IPS-18a (cell line): Measurements from ENCODE around the gene PALM2AKAP2.

Source experiments
- H3K27ac ChIP-seq: one replicate; pipeline ENCODE4 v1.5.1; 2013; ENCODE audit warnings: low read length
- H3K27me3 ChIP-seq: one replicate; pipeline ENCODE4 v1.6.1; 2013; ENCODE audit warnings: mild to moderate bottlenecking, low read length; ENCODE audit not compliant: control insufficient read depth, insufficient read depth
- H3K36me3 ChIP-seq: one replicate; pipeline ENCODE4 v1.6.1; 2013; ENCODE audit warnings: low read depth, low read length; ENCODE audit not compliant: control insufficient read depth
- H3K4me1 ChIP-seq: one replicate; pipeline ENCODE4 v1.6.1; 2013; ENCODE audit warnings: low read depth, low read length; ENCODE audit not compliant: control insufficient read depth
- H3K4me3 ChIP-seq: one replicate; pipeline ENCODE4 v1.5.1; 2013; ENCODE audit warnings: low read length
- H3K9ac ChIP-seq: one replicate; pipeline ENCODE4 v1.6.1; 2013; ENCODE audit warnings: mild to moderate bottlenecking, low read length, moderate library complexity
- H3K9me3 ChIP-seq: one replicate; pipeline ENCODE4 v1.6.1; 2013; ENCODE audit warnings: low read depth, low read length; ENCODE audit not compliant: control insufficient read depth

PALM2AKAP2 gene

GRCh38 chr9:109826559-109826958, 46.6 kb downstream of the PALM2AKAP2 start:
- H3K9me3 ChIP-seq = no peaks in the 10 kb centered on the region
- H3K4me1 ChIP-seq = peaks cover 3% of the 10 kb centered on the region
- no peak overlapping the region for H3K4me3 ChIP-seq
- H3K27me3 ChIP-seq = no peaks in the 10 kb centered on the region
- H3K9ac ChIP-seq = no peak overlapping the region
- H3K36me3 ChIP-seq = no peaks in the 10 kb centered on the region
- no peak overlapping the region for H3K27ac ChIP-seq

- Histone ChIP-seq H3K36me3 (no peaks in the 10 kb centered on the region), H3K4me1 (no peaks in the 10 kb centered on the region), H3K9me3 (no peaks in the 10 kb centered on the region), H3K27me3 (no peaks in the 10 kb centered on the region), H3K4me3 (no peak overlapping the region), H3K27ac (no peak overlapping the region), H3K9ac (no peak overlapping the region)
Observed at GRCh38 chr9:109828254-109828653, 48.3 kb downstream of the PALM2AKAP2 start.
